Duodenal mucosa (tissue), 2 donors: ENCODE results near the gene NKIRAS2.
"Not testable (repeated sequence)": the region's sequence is repeated elsewhere in the genome, so short reads cannot be mapped to it uniquely, and the experiment has no call there.

Experiments used
- H3K27ac ChIP-seq: one replicate; pipeline ENCODE4 v1.7.0; 2013; ENCODE audit warnings: low read depth, low read length
- H3K27me3 ChIP-seq, 2 donors: one replicate each; pipeline ENCODE4 v1.7.0; 2013; ENCODE audit warnings: low read length in 2 of 2, control low read depth in 1 of 2; ENCODE audit not compliant: insufficient read depth in 2 of 2, control insufficient read depth in 1 of 2
- H3K36me3 ChIP-seq, 2 donors: one replicate each; pipeline ENCODE4 v1.7.0; 2013; ENCODE audit warnings: low read length in 2 of 2, control low read depth in 1 of 2; ENCODE audit not compliant: insufficient read depth in 2 of 2, control insufficient read depth in 1 of 2
- H3K4me1 ChIP-seq, 2 donors: one replicate each; pipeline ENCODE4 v1.7.0; 2013; ENCODE audit warnings: low read length in 2 of 2, control low read depth in 1 of 2; ENCODE audit not compliant: insufficient read depth in 2 of 2, control insufficient read depth in 1 of 2
- H3K4me3 ChIP-seq, 2 donors: one replicate each; pipeline ENCODE4 v1.7.0; 2013; ENCODE audit warnings: low read length in 2 of 2, low read depth in 1 of 2
- H3K9ac ChIP-seq, 2 donors: one replicate each; pipeline ENCODE4 v1.7.0; 2013; ENCODE audit warnings: low read length in 2 of 2, low read depth in 1 of 2
- H3K9me3 ChIP-seq, 2 donors: one replicate each; pipeline ENCODE4 v1.7.0; 2013; ENCODE audit warnings: low read length in 2 of 2, control low read depth in 1 of 2; ENCODE audit not compliant: control insufficient read depth in 1 of 2

NKIRAS2 gene

DNA sequence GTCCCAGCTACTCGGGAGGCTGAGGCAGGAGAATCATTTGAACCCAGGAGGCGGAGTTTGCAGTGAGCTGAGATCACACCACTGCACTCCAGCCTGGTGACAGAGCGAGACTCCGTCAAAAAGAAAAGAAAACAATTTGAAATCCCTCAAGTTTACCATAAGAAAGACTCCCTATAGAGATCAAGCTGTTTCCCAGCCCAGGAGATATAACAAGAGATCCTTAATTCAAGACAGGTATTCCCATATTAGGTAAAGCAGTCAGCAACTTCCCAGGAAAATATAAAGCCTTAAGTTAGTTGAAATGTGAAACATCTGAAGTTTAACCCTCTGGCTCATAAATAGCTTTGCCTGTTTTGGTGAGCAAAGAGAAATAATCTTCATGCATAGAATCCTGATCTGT is 7.5 kb upstream of the NKIRAS2 start:
- not testable (repeated sequence) for H3K9ac ChIP-seq, H3K4me3 ChIP-seq, H3K27me3 ChIP-seq, H3K27ac ChIP-seq, H3K9me3 ChIP-seq, H3K36me3 ChIP-seq
- H3K4me1 ChIP-seq = peaks cover 26 to 31% of the 10 kb centered on the region in 2 donors

DNA sequence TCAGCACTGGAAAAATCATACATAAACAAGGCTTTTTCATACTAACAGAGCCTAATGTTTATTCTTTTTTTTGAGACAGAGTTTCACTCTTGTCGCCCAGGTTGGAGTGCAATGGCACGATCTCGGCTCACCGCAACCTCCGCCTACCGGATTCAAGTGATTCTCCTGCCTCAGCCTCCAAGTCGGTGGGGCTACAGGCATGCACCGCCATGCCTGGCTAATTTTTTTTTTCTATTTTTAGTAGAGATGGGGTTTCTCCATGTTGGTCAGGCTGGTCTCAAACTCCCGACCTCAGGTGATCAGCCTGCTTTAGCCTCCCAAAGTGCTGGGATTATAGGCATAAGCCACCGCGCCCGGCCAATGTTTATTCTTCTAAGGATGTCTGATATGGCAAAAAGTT is 6.2 kb upstream of the NKIRAS2 start:
- not testable (repeated sequence) for H3K27me3 ChIP-seq, H3K9me3 ChIP-seq, H3K27ac ChIP-seq, H3K36me3 ChIP-seq, H3K9ac ChIP-seq, H3K4me3 ChIP-seq
- peaks cover 35 to 37% of the 10 kb centered on the region in 2 donors for H3K4me1 ChIP-seq

DNA sequence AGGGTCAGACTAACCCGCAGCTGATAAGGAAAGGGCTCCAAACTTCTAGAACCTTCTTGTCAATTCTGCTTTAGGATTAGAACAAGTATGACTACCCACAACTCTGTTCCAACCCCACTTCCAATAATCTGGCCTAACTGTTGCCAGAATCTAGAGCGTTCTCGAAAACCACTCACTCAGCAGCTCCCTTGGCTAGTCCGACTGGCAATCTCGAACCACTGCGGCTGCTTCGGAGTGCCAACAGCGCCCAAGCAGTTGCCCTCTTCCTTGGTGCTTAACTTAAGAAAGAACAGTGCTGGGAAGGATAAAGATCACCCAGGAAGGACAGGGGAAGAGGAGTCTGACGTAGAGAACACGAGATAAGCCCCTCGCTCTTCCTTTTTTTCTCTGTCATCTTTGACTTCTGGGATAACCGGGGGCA is 3.5 kb upstream of the NKIRAS2 start:
- Histone ChIP-seq H3K27ac (peak overlapping the region; percentile 86), H3K4me3 (peak overlapping the region; percentile 98 to 99), H3K27me3 (no peaks in the 10 kb centered on the region), H3K9ac (peak overlapping the region; percentile 99), H3K9me3 (no peaks in the 10 kb centered on the region), H3K4me1 (peaks cover 38 to 41% of the 10 kb centered on the region in 2 donors), H3K36me3 (no peaks in the 10 kb centered on the region)

DNA sequence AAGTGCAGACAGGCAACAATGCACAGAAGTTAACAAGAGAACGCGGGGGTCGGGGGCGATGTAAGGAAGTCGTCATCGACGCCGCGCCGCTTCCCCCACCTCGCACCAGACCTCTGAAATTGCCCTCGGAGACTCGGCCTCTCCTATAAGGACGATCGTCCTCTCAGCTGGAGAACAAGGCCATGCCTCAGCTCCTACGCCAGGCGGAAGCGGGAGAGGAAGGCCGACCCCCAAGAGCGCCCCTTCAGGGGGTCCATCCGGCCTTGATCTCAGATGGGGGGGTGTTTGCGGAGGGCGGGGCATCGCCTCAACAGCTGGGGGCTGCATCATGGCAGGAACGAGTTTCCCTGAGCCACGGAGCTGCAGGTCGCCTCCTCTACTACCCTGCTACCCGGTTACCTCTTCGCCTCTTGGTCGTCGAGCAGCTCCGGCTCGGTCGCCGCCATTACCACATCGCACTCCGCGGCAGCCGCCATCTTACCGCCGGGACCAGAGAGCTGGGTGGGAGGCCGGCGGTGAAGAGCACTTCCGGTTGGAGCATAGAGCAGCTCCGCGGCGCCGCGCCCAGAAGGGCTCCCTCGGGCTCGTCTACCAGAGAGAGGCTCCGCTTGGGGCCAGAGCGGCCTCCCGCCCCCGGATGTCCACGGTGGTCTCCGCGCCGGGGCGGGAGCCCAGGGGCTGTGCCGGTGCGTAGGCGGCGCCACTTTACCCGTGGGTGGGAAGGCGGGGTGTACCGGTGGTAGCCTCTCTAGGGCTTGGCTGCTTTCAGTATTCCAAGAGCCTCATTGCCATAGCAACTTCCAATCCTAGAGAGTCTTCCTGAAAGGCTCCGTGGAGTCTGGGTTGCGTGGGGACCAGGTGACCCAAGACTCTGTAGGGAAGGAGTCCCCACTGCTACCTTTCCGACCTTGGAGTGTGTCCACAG is 2.7 kb upstream of the NKIRAS2 start, which contains the start of gene DNAJC7:
TSS of gene DNAJC7 (minus strand) at position 499 of the 925 bp plus-strand sequence. CDS start at position 476, 23 bp downstream.
- Histone ChIP-seq H3K27ac (peak within 1 kb of the TSS; percentile 86), H3K9me3 (no peaks in the 10 kb centered on the region), H3K9ac (peak within 1 kb of the TSS; percentile 99), H3K36me3 (peaks cover 2% of the 10 kb centered on the region in 2 donors), H3K4me3 (peak within 1 kb of the TSS; percentile 98 to 99), H3K4me1 (peaks cover 35 to 41% of the 10 kb centered on the region in 2 donors), H3K27me3 (no peaks in the 10 kb centered on the region)

DNA sequence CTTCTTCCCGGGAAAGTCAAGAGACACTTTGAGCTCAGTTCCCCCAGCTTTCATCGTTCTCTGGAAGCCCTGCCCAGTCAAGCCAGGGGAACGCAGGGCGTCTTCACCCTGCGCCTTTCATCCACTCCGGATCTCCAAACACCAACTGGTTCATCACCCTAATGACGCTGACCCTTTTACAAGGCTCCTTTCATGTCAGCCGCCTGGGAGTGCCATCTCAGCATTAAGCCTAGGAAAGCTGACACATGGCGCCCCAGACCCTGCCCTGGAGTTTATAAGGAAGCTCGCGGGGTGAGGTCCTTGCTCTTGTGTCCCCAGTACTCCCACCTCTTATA is 2.1 kb upstream of the NKIRAS2 start:
- H3K27ac ChIP-seq = peak overlapping the region; percentile 86

DNA sequence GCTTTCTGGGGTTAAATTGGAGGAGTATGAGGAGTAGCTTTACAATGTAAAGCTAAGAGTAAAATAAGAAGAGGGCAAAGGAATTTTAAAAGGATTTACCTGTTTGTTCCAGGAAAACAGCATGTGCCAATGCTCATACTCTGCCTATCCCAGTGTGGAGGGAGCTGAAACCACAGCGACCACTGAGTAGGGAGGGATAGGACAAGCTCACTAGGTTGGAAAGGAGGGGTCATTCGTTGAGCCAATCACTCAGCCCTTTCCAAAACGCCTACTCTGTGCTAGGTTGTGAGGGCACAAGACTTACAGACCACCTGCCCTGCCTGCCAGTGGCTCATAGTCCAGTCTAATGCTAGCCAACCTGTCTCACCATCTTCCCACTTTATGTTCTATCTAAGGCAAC is 1.6 kb upstream of the NKIRAS2 start:
- H3K9me3 ChIP-seq = no peaks in the 10 kb centered on the region
- H3K4me1 ChIP-seq = peaks cover 31 to 40% of the 10 kb centered on the region in 2 donors
- H3K36me3 ChIP-seq = peaks cover 5 to 13% of the 10 kb centered on the region in 2 donors
- H3K9ac ChIP-seq = peak overlapping the region; percentile 84 to 99
- no peaks in the 10 kb centered on the region for H3K27me3 ChIP-seq
- peak overlapping the region; percentile 98 to 99 for H3K4me3 ChIP-seq
- no peak overlapping the region for H3K27ac ChIP-seq

More for the DNA sequence above, 2.1 kb upstream of the NKIRAS2 start:
- H3K36me3 ChIP-seq = peaks cover 5 to 9% of the 10 kb centered on the region in 2 donors
- H3K27me3 ChIP-seq = no peaks in the 10 kb centered on the region
- peak overlapping the region; percentile 84 to 99 for H3K9ac ChIP-seq
- H3K4me1 ChIP-seq = peaks cover 35 to 37% of the 10 kb centered on the region in 2 donors
- H3K4me3 ChIP-seq = peak overlapping the region; percentile 98 to 99
- no peaks in the 10 kb centered on the region for H3K9me3 ChIP-seq

DNA sequence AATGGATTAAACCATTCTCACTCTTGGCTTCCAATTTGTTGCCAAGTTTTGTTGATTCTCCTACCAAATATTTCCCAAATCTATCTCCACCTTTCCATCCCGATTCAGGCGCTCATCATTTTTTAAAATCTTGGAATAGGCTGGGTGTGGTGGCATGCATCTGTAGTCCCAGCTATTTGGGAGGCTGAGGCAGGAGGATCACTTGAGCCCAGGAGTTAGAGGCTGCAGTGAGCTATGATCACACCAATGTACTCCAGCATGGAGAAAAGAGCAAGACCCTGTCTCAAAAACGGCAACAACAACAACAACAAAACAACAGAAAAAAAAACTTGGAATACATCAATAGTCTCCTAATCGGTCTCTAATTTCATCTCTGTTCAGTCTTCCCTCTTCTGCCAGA is 902 bp upstream of the NKIRAS2 start:
- Histone ChIP-seq H3K36me3 (peaks cover 5 to 20% of the 10 kb centered on the region in 2 donors), H3K9me3 (no peaks in the 10 kb centered on the region), H3K27ac (no peak overlapping the region), H3K4me3 (no peak overlapping the region), H3K4me1 (peaks cover 34 to 46% of the 10 kb centered on the region in 2 donors), H3K27me3 (no peaks in the 10 kb centered on the region), H3K9ac (no peak overlapping the region)

DNA sequence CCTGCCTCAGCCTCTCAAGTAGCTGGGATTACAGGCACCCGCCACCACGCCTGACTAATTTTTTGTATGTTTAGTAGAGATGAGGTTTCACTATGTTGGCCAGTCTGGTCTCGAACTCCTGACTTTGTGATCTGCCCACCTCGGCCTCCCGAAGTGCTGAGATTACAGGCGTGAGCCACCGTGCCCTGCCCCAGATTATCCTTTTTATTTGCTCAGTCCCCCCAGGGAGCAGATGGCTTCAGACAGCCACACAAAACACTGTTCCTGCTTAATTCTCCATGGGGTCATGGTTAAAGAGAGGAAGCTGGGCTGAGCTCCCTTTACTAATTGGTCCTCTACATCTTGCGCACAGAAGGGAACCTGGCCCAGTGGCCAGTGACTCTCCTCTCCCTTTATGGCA is 955 bp downstream of the NKIRAS2 start:
- H3K9me3 ChIP-seq, H3K27ac ChIP-seq, H3K27me3 ChIP-seq: not testable (repeated sequence)
- H3K4me1 ChIP-seq = peaks cover 45 to 50% of the 10 kb centered on the region in 2 donors
- H3K4me3 ChIP-seq = peak overlapping the region; percentile 70 to 92
- H3K36me3 ChIP-seq = peaks cover 5 to 23% of the 10 kb centered on the region in 2 donors
- H3K9ac ChIP-seq = peak overlapping the region; percentile 5 to 83

DNA sequence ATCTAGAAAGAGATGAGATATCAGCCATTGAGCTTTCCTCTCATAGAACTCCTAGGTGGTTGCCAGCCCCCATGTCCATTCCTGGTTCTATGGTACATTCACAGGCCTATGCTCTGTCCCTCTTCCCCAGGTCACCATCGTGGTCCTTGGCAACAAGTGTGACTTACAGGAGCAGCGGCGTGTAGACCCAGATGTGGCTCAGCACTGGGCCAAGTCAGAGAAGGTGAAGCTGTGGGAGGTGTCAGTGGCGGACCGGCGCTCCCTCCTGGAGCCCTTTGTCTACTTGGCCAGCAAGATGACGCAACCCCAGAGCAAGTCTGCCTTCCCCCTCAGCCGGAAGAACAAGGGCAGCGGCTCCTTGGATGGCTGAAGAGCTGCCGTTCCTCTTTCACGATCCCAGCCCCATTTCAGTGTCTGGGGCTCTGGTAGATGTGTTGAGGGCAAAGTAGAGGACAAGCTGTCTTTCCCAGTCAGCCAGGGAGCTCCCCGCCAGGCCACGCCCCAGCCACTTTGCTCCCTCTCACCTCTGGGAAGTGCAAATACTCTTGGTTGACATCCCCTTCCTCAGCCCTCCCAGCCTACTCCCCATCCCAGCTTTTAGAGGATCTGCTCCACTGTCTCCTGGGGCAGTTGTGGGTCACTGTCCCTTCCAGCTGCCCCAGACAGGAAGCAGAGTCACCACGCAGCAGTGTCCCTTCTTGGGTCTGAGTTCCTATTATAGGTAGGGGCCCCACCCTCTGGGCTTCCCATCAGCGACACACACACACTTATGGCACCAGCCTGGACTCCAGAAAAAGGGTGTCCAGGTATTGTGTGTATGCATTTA is 3.8 kb downstream of the NKIRAS2 start:
- Histone ChIP-seq H3K9ac (no peak overlapping the region), H3K27ac (peak overlapping the region; percentile 47), H3K4me3 (no peak overlapping the region), H3K36me3 (peaks cover 5 to 23% of the 10 kb centered on the region in 2 donors), H3K4me1 (peaks cover 33% of the 10 kb centered on the region in 2 donors), H3K9me3 (no peaks in the 10 kb centered on the region), H3K27me3 (no peaks in the 10 kb centered on the region)

DNA sequence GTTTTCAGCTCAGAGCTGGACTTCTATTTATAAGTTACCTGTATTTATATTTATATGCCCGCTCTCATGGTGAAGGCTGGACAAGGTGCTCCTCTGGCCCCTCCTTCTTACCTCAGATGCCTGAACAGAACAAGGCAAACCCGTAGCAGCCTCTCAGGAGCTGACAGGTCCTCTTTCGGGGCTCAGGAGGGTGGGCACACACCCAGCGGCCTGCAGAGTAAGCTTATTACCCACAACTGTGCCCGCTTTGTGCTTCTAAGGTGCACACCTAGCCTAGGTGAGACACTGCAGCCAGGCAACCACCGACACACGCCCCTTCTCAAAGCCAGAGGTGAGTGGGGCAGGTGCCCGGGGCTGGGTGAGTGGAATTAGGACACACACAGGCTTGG is 5.3 kb downstream of the NKIRAS2 start:
- H3K36me3 ChIP-seq = peaks cover 5 to 23% of the 10 kb centered on the region in 2 donors
- no peaks in the 10 kb centered on the region for H3K9me3 ChIP-seq
- H3K27me3 ChIP-seq = no peaks in the 10 kb centered on the region
- no peak overlapping the region for H3K27ac ChIP-seq
- no peak overlapping the region for H3K9ac ChIP-seq
- H3K4me1 ChIP-seq = peaks cover 33% of the 10 kb centered on the region in 2 donors
- no peak overlapping the region for H3K4me3 ChIP-seq
